Activated CD8-positive, alpha-beta memory T cell treated with anti-CD3 and anti-CD28 coated beads, Interleukin-2, amount 50 U/mL, for 24 hours (primary cell): Measurements from ENCODE around the gene ARID1B.

Experiments
- DNase-seq: peaks from one replicate; pipeline ENCODE4 v3.0.0-alpha.2; 2020; ENCODE audit errors: extremely low read depth

Gene ARID1B

DNA sequence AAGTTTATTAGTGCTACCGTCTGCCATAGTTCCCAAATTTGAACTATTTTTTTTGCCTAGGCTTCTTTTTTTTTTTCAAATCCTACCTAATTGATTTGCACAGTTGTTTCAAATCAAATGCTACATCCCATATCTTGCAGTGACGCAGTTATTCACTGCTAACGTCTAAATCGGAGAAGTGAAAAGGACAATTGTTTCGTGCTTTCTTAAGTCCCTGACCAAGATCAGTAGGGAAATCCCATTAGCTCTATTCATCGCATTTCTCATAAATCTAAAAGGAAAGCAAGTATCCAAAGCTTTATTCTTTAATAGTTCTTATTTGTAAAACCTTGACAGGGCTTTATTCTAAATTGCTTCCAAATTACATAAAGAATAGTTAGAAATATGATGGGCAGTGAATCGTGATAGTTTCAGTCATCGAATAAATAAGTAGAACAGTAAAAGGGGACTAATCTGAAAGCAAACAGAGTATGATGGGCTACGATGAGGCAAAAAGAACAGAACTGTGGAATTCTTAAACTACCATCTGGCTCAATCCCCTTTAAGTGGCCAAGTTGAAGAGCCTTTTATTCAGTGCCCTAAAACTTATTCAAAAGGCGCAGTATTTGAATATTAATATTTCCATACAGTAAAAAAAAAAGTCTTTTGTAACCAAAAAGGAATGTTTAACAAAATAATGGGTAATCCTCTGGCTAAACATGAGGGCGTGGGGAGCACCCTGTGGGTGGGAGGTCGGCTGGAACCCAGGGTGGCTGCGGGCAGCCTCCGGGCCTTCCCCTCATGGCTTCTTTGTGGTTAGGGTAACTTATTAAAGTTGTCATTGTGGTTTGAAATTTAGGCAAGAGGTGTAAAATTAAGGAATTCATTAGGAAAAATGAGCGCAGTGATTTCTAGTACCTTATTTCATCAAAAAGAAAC is 3.0 kb upstream of the ARID1B start:
- DNase-seq, result no peak

DNA sequence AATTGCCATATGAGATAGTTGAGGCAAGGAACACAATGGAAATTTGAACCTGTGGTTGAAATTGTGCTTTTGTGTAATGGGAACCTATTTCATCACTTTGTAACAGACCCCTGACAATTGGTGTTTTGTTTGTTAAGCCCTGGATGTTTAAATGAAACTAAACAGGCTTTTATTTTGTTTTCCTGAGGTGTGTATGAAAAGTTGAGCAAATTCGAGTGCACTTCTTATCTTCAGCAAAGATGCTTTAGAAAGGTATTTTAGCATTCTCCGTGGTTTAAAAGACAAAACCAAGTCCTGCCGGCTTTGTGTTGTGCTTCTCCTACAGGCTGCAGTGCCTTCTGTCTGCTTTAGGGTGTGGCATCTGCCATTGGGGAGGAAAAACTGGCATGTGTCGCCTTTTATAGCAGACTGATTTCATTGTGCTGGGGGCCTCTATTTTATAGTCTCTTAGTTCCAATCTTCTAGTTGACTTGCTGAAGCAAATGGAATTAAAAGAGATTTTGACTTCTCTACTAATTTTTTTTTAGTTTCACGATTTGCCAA is 2.2 kb upstream of the ARID1B start:
- no peak for DNase-seq

DNA sequence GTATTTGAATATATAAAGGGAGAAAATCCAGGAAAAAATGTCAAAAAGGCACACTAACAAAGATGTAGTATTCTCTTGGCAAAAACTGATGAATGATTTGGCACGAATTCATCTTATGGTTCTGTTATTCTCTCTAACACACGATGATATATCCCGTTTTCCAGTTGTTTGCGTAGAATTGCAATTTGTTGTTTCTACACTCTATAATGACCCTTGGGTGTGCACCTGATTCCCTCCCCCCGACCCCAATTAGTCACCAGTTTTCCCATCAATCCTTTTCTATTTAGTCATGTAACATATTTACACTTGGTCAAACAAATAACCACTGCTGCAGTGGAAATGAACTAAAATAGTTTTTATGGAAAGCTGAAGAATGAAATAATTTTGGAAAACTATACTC is 1.5 kb upstream of the ARID1B start:
- no peak for DNase-seq

DNA sequence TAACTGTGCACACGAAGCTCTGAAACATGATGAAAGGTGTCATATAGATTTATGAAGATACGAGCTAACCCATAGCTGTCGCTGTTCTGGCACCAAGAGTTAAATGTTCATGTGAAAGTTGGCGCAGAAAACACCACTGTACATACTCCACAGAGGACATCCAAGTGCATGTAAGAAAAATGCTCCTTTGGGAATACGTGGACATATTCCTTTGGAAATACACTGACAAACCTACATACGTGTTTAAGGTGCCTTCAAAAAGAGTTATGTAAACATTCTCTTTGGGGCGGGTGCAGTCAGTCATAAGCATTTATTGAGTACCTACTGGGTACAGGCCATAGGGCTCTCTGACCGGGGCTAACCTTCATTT is 723 bp upstream of the ARID1B start:
- DNase-seq, result no peak

DNA sequence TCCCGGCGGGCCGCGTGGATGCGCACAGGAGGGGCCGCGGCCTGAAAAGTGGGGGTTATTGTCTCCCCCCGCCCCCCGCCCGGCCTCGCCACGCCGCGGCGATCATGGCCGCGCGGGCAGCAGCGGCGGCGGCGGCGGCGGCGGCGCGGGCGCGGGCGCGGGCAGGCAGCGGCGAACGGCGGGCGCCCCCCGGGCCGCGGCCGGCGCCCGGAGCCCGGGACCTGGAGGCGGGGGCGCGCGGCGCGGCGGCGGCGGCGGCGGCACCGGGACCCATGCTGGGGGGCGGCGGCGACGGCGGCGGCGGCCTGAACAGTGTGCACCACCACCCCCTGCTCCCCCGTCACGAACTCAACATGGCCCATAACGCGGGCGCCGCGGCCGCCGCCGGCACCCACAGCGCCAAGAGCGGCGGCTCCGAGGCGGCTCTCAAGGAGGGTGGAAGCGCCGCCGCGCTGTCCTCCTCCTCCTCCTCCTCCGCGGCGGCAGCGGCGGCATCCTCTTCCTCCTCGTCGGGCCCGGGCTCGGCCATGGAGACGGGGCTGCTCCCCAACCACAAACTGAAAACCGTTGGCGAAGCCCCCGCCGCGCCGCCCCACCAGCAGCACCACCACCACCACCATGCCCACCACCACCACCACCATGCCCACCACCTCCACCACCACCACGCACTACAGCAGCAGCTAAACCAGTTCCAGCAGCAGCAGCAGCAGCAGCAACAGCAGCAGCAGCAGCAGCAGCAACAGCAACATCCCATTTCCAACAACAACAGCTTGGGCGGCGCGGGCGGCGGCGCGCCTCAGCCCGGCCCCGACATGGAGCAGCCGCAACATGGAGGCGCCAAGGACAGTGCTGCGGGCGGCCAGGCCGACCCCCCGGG is 637 bp downstream of the ARID1B start:
- no peak for DNase-seq

DNA sequence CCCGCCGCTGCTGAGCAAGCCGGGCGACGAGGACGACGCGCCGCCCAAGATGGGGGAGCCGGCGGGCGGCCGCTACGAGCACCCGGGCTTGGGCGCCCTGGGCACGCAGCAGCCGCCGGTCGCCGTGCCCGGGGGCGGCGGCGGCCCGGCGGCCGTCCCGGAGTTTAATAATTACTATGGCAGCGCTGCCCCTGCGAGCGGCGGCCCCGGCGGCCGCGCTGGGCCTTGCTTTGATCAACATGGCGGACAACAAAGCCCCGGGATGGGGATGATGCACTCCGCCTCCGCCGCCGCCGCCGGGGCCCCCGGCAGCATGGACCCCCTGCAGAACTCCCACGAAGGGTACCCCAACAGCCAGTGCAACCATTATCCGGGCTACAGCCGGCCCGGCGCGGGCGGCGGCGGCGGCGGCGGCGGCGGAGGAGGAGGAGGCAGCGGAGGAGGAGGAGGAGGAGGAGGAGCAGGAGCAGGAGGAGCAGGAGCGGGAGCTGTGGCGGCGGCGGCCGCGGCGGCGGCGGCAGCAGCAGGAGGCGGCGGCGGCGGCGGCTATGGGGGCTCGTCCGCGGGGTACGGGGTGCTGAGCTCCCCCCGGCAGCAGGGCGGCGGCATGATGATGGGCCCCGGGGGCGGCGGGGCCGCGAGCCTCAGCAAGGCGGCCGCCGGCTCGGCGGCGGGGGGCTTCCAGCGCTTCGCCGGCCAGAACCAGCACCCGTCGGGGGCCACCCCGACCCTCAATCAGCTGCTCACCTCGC is 1.5 kb downstream of the ARID1B start:
- DNase-seq, result no peak

DNA sequence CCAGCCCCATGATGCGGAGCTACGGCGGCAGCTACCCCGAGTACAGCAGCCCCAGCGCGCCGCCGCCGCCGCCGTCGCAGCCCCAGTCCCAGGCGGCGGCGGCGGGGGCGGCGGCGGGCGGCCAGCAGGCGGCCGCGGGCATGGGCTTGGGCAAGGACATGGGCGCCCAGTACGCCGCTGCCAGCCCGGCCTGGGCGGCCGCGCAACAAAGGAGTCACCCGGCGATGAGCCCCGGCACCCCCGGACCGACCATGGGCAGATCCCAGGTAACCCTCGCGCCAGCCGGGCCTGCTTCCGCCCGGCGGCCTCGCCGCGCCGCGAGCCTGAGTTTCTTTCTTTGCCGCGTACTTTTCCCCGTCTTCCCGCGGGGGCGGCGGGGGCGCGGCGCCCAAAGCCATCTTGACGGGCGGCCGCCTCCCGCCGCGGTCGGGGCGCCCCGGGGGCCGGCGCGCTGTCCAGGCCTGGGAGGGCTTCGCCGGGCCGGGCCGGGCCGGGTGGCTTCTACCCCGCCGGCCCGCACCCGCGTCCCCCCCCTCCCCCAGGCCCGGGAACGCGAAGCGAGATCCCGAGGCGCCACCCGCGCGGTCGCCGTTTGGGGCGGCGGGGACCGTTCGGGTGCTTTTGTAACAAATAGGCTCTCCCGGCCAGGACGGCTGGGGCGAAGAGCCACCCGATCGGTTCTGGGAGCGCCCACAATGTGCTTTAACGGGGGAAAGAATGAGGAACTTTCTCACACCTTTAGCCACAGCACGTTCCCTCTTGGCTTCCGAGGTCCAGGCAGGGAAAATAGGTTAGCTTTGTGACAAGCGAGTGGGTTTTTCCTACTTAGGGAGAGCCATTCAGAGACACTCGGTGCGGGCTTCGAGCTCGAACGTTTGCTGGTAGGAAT is 2.3 kb downstream of the ARID1B start:
- no peak for DNase-seq

DNA sequence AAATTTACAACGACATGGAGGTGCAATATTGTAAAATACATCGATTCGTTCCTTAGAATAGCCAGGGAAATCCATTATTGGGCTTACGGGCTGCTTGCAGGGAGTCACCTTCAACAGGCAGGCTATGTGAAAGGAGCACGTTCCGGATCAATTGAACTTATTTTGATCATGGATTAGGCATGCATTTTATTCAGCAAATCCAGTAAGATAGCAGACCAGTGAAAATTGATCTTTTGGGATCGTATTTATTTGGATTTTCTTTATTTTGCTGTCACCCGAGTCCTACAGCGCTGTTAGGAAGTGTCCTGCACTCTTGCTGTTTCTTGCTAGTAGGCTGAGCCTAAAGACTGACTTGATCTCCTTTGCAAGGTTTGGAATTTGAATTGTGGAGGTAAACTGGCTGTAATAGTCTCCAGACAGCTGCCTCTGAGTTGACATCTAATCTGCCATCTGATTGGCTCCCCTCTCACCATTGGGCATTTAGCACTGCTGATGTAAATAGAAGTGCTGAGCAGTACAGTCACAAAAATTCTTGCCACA is 3.0 kb downstream of the ARID1B start:
- no peak for DNase-seq

DNA sequence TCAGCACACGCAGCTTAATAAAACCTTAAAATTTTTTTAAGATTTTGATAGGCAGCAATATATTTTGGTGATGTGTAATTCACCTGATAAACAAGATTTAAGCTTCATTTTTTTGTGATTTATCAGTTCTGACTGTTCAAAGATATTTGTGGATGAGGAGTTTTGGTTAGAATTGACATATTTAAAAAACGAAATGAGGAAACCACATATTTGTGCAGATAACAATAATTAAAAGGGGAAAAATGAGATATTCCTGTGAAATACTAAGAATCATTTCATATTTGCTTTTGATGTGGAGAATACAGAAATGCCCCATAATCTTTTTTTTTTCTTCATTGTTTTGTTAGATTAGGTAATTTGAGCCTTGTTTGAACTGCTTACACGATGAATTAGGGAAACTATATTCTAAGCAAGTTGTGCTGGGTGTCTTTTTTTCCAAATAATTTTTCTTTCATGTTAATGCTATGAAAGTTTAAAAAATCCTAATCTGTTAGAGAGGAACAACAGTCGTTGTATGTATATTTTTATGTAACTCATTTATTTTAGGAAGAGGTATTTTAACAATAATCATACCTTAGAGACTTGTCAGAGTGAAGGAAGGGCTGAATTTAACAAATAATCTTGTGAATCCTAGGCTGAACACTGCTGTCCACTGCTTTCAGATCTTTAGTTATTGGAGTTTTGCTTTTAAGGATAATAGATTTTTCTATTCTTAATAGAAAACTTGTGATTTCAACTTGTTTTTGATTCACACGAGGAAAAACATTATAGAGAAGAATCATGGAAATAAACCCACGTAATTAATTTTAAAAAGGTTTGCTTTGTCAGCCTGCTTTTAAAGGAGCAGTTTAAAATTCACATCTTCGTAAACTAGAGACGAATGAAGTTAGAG is 4.0 kb downstream of the ARID1B start:
- DNase-seq, result no peak

DNA sequence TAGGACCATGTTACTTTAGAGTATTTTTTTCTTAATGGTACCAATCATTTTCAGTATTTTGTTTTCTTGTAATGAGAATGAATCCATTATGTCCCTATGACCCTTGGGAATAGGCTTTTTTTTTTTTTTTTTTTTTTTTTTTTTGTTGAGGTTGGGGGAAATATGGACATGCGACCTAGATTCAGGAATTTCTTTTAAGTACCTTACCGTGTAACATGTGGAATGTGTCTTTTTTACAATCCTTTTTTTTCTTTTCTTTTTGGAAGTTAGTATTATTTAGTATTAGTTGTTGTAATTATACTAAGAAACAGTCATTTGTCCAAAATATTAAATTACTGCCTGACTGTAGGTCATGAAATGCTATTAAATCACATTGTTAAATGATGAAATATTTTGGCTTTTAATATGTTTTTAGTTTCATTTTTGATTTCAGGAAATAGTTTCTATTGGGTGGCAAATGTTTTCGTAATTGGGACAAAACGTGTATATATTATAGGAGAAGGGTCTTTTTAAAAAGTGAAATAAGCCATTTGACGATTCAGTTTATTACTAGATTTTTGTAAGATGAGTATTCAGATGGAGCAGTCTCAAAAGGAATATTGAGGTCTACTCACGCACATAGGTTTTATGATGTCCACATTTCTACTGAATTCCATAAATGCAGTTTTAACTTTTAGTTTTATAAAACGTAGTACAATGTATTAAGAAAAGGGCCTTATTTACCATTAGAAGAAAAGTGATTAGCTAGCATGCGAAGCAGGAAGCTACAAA is 4.9 kb downstream of the ARID1B start:
- DNase-seq, result no peak

DNA sequence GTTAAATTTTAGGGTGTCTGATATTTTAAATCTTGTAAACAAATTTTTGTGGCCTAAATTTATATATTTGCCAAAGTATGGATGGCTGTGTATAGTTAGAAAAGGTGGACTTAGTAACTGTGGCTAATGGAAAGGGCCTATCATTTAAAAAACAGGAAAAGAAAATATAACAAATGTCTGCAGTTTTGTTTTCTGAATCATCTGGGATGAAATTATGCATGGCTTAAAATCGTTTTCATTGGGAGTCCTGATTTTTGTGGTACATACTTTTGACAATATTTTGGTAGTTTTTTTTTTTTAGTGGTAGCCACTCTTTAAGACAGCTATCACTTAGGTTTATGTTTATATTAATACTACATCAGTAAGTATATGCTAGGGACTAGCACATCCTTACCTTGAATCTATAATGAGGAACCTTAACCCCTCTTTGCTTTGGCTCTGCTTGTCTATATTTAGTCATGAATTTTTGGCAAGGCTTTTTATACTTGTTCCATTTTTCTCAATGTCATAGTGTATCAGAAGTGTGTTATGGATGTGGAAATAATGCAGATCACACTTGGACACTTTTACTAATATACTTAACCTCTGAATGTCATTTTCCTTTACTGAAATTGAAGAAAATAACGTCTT is 5.6 kb downstream of the ARID1B start:
- DNase-seq, result no peak

DNA sequence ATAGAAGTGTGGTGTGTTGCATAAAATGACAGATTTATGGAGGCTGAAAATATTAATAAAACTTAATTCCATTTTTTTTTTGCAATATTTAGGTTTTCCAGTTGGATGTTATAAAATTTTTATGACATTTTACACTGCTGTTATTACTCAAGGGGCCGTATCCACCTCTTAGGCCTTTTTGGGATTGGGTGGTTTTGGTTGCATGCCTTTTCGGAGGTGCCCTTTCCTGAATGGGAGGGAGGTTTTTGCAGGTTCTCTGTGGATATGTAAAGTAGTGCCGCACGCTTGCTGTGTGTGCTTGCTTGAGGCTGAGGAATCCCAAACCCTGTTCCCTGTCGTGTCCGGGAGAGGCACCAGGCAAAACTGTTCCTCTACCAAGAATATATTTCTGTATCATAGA is 6.8 kb downstream of the ARID1B start:
- DNase-seq, result no peak

DNA sequence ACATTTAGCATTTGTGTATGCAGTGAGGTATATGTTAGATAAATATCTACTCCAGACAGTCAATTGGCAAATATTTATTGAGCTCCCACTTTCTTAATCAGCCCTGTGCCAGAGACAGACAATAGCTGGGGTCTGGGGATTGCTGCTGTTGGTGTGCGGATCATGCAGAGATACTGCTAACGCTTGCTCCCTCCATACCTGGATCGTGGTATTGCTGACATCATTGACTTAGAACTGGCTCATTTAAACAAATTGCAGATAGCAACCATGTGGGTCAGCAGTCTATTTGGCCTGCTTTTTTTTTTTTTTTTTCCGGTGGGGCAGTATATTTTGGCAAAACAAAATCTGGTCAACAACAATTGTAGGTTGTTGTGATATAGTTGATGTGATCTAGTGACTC is 9.5 kb downstream of the ARID1B start:
- no peak for DNase-seq

DNA sequence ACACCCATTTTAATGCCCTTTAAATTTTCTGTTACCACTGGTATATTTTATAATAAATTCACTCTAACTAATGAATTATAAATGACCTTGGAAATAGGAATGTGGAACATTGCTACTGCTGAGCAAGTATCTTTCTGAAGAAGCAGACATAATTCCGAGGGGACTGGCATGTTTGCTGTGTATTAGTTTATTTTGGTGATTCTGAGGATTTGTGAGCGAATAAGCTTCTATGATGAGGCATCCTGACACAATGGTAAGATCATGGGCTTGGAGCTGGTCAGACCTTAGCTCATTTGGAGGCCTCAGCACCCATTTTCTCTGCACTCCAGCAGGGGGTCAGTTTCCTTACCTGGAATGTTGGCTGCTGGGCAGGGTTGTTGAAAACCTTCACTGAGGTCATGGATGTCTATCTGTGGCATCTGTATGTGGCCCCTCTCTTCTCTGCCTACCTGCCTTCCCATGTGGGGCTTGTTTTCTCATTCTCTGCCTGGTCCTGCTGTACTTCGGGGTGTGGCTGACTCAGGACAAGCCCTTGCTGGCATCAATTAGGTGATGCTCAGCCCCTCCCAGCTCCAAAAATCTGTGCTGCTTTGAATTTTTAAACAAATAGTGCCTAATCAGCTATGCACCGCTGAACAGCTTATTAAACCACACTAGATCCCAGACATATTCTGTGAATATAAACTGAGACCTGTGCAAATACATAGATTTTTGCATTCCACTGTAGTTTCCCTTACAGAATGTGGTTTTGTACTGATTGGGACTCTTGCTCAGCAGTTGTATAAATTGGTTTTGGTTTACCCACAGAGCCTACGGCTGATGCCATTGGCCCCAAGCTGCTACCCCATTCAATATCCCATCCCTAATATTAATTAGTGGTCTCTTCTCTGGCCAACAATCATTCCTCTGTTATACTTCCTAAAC is 10.7 kb downstream of the ARID1B start:
- no peak for DNase-seq

DNA sequence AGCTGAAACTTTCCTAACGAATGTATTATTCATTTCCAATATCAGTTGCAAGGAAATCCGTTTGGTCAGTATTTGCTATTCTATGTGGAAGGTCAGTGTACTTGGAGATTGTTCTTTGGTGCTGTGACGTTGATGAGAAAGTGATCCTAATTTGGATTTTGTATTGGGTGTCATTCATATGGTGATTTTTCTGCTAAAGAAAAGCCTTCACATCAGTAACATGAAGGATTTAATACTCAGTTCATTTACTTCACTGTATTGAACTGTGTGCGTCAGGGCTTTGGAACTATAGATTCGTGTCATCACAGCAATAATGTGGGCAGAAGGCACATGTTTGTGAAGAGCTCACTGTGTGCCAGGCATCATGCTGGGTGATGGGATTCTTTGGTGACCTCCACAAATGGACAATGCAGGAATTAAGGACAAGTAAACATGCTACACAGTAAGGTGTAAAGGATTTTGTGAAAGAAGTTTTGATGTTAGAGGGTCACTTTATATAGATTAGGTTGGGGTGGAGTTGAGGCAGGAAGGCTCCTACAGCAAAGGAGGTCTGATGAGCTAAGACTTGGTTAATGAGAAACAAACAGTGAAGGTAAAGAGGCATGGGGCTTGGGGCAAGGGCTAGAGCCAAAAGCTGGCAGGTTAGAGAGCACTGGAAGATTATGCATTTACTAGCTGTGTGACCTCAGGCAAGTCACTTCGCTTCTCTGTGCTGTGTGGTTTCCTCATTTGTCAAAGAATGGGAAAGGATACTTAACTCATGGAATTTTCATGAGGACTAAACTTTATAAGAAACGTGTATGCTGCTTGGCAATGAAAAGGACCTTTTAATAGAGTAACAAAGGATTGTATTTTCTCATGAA is 12.1 kb downstream of the ARID1B start:
- no peak for DNase-seq

DNA sequence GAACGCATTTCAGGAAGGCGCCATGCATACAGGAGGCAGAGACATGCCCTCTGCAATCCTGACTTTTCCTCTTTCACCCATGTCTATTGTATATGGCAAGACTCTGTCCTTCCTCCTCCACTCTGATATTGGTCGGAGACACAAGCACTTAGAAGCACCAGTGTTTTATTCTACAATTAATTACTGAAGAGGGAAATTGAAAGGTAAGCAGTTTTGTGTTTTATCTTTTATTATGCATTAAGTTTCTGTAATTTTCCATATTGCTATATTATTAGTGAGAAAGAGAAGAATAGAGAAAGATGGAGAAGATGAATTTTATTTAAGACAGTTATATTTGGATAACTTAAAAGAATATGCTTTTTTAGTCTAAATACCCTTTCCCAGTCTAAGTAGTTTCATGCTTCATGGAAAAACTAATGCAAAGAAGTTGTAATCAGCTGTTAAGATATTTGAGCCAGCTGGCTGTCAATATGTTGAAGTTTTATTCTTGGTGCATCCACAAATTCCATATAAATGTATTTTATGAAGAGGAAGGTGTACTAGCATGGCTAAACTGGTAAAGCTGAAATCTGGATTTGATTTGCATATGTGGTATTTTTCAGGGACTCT is 13.6 kb downstream of the ARID1B start:
- no peak for DNase-seq
